Neural cell (in vitro differentiated cells): ENCODE results near the gene UNC5C. TPM values are rescaled to one million over a fixed set of nuclear protein-coding genes. Genes with fewer than 3 reads are reported as not detected.

Experiments used
- H2AFZ ChIP-seq: fragments of 200-600, 300-800 bp; sonication (generic), shearing (Covaris generic); 2 replicates; pipeline ENCODE4 v1.6.0; 2014; ENCODE audit warnings: low read depth, mild to moderate bottlenecking, antibody characterized with exemption, low read length, moderate library complexity
- H3F3A ChIP-seq: fragments of 200-600 bp; shearing (Covaris generic); 2 replicates; pipeline ENCODE4 v1.6.1; 2016; ENCODE audit warnings: mild to moderate bottlenecking, moderate library complexity, mixed read lengths, antibody characterized with exemption, low read length; ENCODE audit not compliant: insufficient read depth, poor library complexity, severe bottlenecking
- H3K27ac ChIP-seq: fragments of 200-600, 300-800 bp; sonication (generic), shearing (Covaris generic); 2 replicates; pipeline ENCODE4 v1.5.1; 2014; ENCODE audit warnings: mild to moderate bottlenecking, low read length, moderate library complexity
- H3K27me3 ChIP-seq: fragments of 300-800, 200-600 bp; sonication (generic), shearing (Covaris generic); 2 replicates; pipeline ENCODE4 v1.6.0; 2014; ENCODE audit warnings: mild to moderate bottlenecking, low read depth, low read length, moderate library complexity; ENCODE audit not compliant: insufficient read depth
- H3K36me3 ChIP-seq: fragments of 300-800, 200-600 bp; sonication (generic), shearing (Covaris generic); 2 replicates; pipeline ENCODE4 v1.5.1; 2014; ENCODE audit warnings: mild to moderate bottlenecking, antibody characterized with exemption, low read length, moderate library complexity; ENCODE audit not compliant: insufficient read depth
- H3K4me2 ChIP-seq: fragments of 300-800, 200-600 bp; sonication (generic), shearing (Covaris generic); 2 replicates; pipeline ENCODE4 v1.6.0; 2014; ENCODE audit warnings: mild to moderate bottlenecking, low read length
- H3K4me3 ChIP-seq: fragments of 300-800, 200-600 bp; sonication (generic), shearing (Covaris generic); 2 replicates; pipeline ENCODE4 v1.5.1; 2014; ENCODE audit warnings: mild to moderate bottlenecking, low read length, moderate library complexity
- H3K79me2 ChIP-seq: fragments of 200-600 bp; shearing (Covaris generic); replicated peaks from 2 replicates; pipeline ENCODE4 v1.6.0; 2014; ENCODE audit warnings: mild to moderate bottlenecking, low read length, moderate library complexity; ENCODE audit not compliant: insufficient read depth
- H3K9ac ChIP-seq: fragments of 300-800, 200-600 bp; sonication (generic), shearing (Covaris generic); 2 replicates; pipeline ENCODE4 v1.6.1; 2016; ENCODE audit warnings: mild to moderate bottlenecking, low read length, mixed read lengths
- H3K9me2 ChIP-seq: fragments of 200-600 bp; shearing (Covaris generic); 2 replicates; pipeline ENCODE4 v1.6.1; 2016; ENCODE audit warnings: mild to moderate bottlenecking, low read length, mixed read lengths; ENCODE audit not compliant: insufficient read depth
- H3K9me3 ChIP-seq: fragments of 200-600, 300-800 bp; sonication (generic), shearing (Covaris generic); 2 replicates; pipeline ENCODE4 v1.6.1; 2016; ENCODE audit warnings: mild to moderate bottlenecking, mixed run types, low read length, moderate library complexity, mixed read lengths
- H4K20me1 ChIP-seq: fragments of 200-600 bp; shearing (Covaris generic); 2 replicates; pipeline ENCODE4 v1.6.1; 2016; ENCODE audit warnings: mild to moderate bottlenecking, mixed run types; ENCODE audit not compliant: insufficient read depth
- EP300 ChIP-seq: fragments of 450-650 bp; conservative IDR thresholded peaks from 2 replicates; pipeline ENCODE4 v1.6.1; 2014; ENCODE audit warnings: antibody characterized with exemption, mild to moderate bottlenecking, moderate library complexity; ENCODE audit not compliant: poor library complexity, severe bottlenecking
- EZH2 ChIP-seq: fragments of 200-600, 300-800 bp; shearing (Covaris generic), sonication (generic); IDR thresholded peaks from 2 replicates; pipeline ENCODE4 v1.6.1; 2014; ENCODE audit warnings: antibody characterized with exemption, low read length, borderline replicate concordance, mild to moderate bottlenecking; ENCODE audit not compliant: insufficient read depth, poor library complexity, severe bottlenecking
- MXI1 ChIP-seq: fragments of 450-650 bp; conservative IDR thresholded peaks from 2 replicates; pipeline ENCODE4 v1.6.1; 2014; ENCODE audit warnings: antibody characterized with exemption, mild to moderate bottlenecking; ENCODE audit not compliant: poor library complexity, severe bottlenecking
- POLR2AphosphoS5 ChIP-seq: IDR thresholded peaks from 2 replicates; pipeline ENCODE4 v1.6.1; 2012
- RAD21 ChIP-seq: fragments of 450-650 bp; conservative IDR thresholded peaks from 2 replicates; pipeline ENCODE4 v1.6.1; 2014; ENCODE audit warnings: antibody characterized with exemption, mild to moderate bottlenecking, moderate library complexity
- REST ChIP-seq: IDR thresholded peaks from 2 replicates; pipeline ENCODE4 v1.6.1; 2012; ENCODE audit warnings: borderline replicate concordance
- SMC3 ChIP-seq: fragments of 450-650 bp; conservative IDR thresholded peaks from 2 replicates; pipeline ENCODE4 v1.6.1; 2014; ENCODE audit warnings: antibody characterized with exemption, mild to moderate bottlenecking, moderate library complexity; ENCODE audit not compliant: poor library complexity
- TAF1 ChIP-seq: IDR thresholded peaks from 2 replicates; pipeline ENCODE4 v1.6.1; 2012; ENCODE audit warnings: low read depth
- polyA plus RNA-seq: library from polyadenylated mRNA; depleted of rRNA; stranded (reverse); fragments of >200 nt; gene quantifications from 2 replicates; pipeline ENCODE4 v1.2.3, GENCODE V29; 2014
- TF ChIP-seq, protein P1 (sequence below): fragments of 450-650 bp; IDR thresholded peaks from 2 replicates; pipeline ENCODE4 v1.5.1; 2014; ENCODE audit warnings: antibody characterized with exemption, mild to moderate bottlenecking, moderate library complexity; ENCODE audit not compliant: poor library complexity, severe bottlenecking

Gene UNC5C
- polyA plus RNA-seq, 1 donor from 2014 or later: 0.56 TPM

- no peaks in the 10 kb centered on the region for H3K36me3 ChIP-seq
- H3K27ac ChIP-seq: no peak overlapping the region
- H3F3A ChIP-seq: no peaks in the 10 kb centered on the region
- H4K20me1 ChIP-seq: no peaks in the 10 kb centered on the region
- no peak overlapping the region for H3K4me3 ChIP-seq
- no peak overlapping the region for H3K4me2 ChIP-seq
- H3K9me3 ChIP-seq: no peaks in the 10 kb centered on the region
- H2AFZ ChIP-seq: no peak overlapping the region
- H3K79me2 ChIP-seq: no peaks in the 10 kb centered on the region
- H3K9me2 ChIP-seq: no peaks in the 10 kb centered on the region
- H3K27me3 ChIP-seq: no peaks in the 10 kb centered on the region
- H3K9ac ChIP-seq: no peak overlapping the region
- TF ChIP-seq RAD21: no peak
- no peak for TF ChIP-seq MXI1
- no peak for TF ChIP-seq POLR2AphosphoS5
- TF ChIP-seq TAF1: no peak
- TF ChIP-seq EZH2: no peak
- TF ChIP-seq, protein P1, sequence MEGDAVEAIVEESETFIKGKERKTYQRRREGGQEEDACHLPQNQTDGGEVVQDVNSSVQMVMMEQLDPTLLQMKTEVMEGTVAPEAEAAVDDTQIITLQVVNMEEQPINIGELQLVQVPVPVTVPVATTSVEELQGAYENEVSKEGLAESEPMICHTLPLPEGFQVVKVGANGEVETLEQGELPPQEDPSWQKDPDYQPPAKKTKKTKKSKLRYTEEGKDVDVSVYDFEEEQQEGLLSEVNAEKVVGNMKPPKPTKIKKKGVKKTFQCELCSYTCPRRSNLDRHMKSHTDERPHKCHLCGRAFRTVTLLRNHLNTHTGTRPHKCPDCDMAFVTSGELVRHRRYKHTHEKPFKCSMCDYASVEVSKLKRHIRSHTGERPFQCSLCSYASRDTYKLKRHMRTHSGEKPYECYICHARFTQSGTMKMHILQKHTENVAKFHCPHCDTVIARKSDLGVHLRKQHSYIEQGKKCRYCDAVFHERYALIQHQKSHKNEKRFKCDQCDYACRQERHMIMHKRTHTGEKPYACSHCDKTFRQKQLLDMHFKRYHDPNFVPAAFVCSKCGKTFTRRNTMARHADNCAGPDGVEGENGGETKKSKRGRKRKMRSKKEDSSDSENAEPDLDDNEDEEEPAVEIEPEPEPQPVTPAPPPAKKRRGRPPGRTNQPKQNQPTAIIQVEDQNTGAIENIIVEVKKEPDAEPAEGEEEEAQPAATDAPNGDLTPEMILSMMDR: no peak
- TF ChIP-seq SMC3: no peak
- TF ChIP-seq EP300: no peak
- no peak for TF ChIP-seq REST
Observed at GRCh38 chr4:95361696-95361965, 187.1 kb downstream of the UNC5C start.

DNA sequence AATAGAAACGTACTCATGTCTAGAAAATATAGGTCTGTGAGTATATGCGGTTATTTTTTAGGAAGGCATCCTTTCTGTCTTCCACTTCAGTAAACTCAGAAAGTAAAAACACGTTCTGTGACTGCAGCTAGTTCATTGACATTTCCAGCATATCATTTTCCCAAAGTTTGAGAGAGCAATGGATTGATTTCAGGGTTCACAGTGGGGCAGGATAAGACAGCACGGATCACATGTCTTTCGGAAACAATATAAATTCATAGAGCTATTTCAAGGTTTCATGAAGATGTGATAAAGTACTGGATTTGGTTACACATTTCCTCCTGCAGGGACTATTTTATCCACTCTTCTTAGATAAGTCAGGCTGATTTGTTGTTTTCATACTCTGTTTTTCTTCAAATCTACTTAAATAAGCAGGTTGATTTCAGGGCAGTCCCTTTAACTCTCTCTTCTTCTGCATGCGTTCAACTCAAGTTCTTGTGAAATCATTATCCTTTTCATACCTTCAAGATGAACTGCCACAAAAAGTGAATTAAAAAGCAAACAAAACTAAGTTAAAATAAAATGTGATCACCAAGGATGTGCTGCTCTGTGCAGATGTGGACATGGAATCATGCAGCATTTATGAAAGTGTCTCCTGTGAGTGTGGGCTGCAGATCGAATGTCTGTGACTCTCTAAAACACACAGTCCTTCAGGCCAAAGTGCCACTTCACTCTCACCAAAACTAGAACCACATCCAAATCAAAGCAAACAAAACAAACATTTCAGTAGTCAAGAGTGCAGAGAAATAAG lies 187.7 kb downstream of the UNC5C start:
- Histone ChIP-seq H3K27me3 (no peaks in the 10 kb centered on the region), H3K9ac (no peak overlapping the region), H3K9me3 (no peaks in the 10 kb centered on the region), H3K4me3 (no peak overlapping the region), H2AFZ (no peak overlapping the region), H3K4me2 (no peak overlapping the region), H3K9me2 (no peaks in the 10 kb centered on the region), H3K27ac (no peak overlapping the region), H3K79me2 (no peaks in the 10 kb centered on the region), H3K36me3 (no peaks in the 10 kb centered on the region), H3F3A (no peaks in the 10 kb centered on the region), H4K20me1 (no peaks in the 10 kb centered on the region)
- TF ChIP-seq RAD21: no peak
- no peak for TF ChIP-seq EZH2
- no peak for TF ChIP-seq TAF1
- TF ChIP-seq EP300: no peak
- no peak for TF ChIP-seq POLR2AphosphoS5
- TF ChIP-seq, protein P1: no peak
- no peak for TF ChIP-seq REST
- TF ChIP-seq MXI1: no peak
- no peak for TF ChIP-seq SMC3
